ENCODE data around the gene ABCG8.

The ABCG8 gene

GRCh38 chr2:43838560-43839267 lies at the start of gene ABCG8, which contains the start of gene ABCG5:
ABCG8 (plus strand) TSS chr2:43838971; CDS start chr2:43839054, 83 bp downstream.
ABCG5 (minus strand) TSS chr2:43838839; CDS start chr2:43838679, 160 bp downstream.
- no peak within 1 kb of the TSS for H3K27ac Mint-ChIP-seq
- H3K4me3 Mint-ChIP-seq: no peak within 1 kb of the TSS
- H3K4me1 Mint-ChIP-seq (ENCODE audit: low read depth): no peaks in the 10 kb centered on the region
- no peaks in the 10 kb centered on the region for H3K9me3 Mint-ChIP-seq (ENCODE audit: low read depth)
- H3K27me3 Mint-ChIP-seq: no peaks in the 10 kb centered on the region
- no peaks in the 10 kb centered on the region for H3K36me3 Mint-ChIP-seq

GRCh38 chr2:43790147-43790546 lies 48.6 kb upstream of the ABCG8 start:
- peaks cover 9% of the 10 kb centered on the region for H3K36me3 Mint-ChIP-seq
- H3K4me3 Mint-ChIP-seq: no peak overlapping the region
- H3K27ac Mint-ChIP-seq: no peak overlapping the region
- no peaks in the 10 kb centered on the region for H3K9me3 Mint-ChIP-seq (ENCODE audit: low read depth)
- peaks cover 8% of the 10 kb centered on the region for H3K4me1 Mint-ChIP-seq (ENCODE audit: low read depth)
- H3K27me3 Mint-ChIP-seq: no peaks in the 10 kb centered on the region

GRCh38 chr2:43791035-43791765 lies 47.6 kb upstream of the ABCG8 start:
- no peaks in the 10 kb centered on the region for H3K27me3 Mint-ChIP-seq
- H3K4me1 Mint-ChIP-seq (ENCODE audit: low read depth): peaks cover 8% of the 10 kb centered on the region
- H3K9me3 Mint-ChIP-seq (ENCODE audit: low read depth): no peaks in the 10 kb centered on the region
- H3K36me3 Mint-ChIP-seq: peaks cover 9% of the 10 kb centered on the region
- peak overlapping the region; percentile 50 for H3K27ac Mint-ChIP-seq
- no peak overlapping the region for H3K4me3 Mint-ChIP-seq

GRCh38 chr2:43792653-43793052 lies 46.1 kb upstream of the ABCG8 start:
- Mint-ChIP-seq H3K4me3 (no peak overlapping the region), H3K27me3 (no peaks in the 10 kb centered on the region), H3K4me1 (ENCODE audit: low read depth) (peaks cover 6% of the 10 kb centered on the region), H3K36me3 (peaks cover 11% of the 10 kb centered on the region), H3K9me3 (ENCODE audit: low read depth) (no peaks in the 10 kb centered on the region), H3K27ac (no peak overlapping the region)

GRCh38 chr2:43794956-43795355 lies 43.8 kb upstream of the ABCG8 start:
- Mint-ChIP-seq H3K36me3 (peaks cover 7% of the 10 kb centered on the region), H3K9me3 (ENCODE audit: low read depth) (no peaks in the 10 kb centered on the region), H3K27me3 (no peaks in the 10 kb centered on the region)

GRCh38 chr2:43796206-43796605 lies 42.6 kb upstream of the ABCG8 start:
- Mint-ChIP-seq H3K4me1 (ENCODE audit: low read depth) (no peaks in the 10 kb centered on the region), H3K4me3 (no peak overlapping the region), H3K9me3 (ENCODE audit: low read depth) (no peaks in the 10 kb centered on the region), H3K27me3 (no peaks in the 10 kb centered on the region), H3K36me3 (peaks cover 8% of the 10 kb centered on the region), H3K27ac (no peak overlapping the region)

More at GRCh38 chr2:43794956-43795355, 43.8 kb upstream of the ABCG8 start:
- H3K4me1 Mint-ChIP-seq (ENCODE audit: low read depth): no peaks in the 10 kb centered on the region
- no peak overlapping the region for H3K4me3 Mint-ChIP-seq
- no peak overlapping the region for H3K27ac Mint-ChIP-seq

- no peaks in the 10 kb centered on the region for H3K9me3 Mint-ChIP-seq (ENCODE audit: low read depth)
Measured at GRCh38 chr2:43798300-43798699, 40.5 kb upstream of the ABCG8 start.

GRCh38 chr2:43800894-43801293 lies 37.9 kb upstream of the ABCG8 start:
- H3K27me3 Mint-ChIP-seq: no peaks in the 10 kb centered on the region
- H3K9me3 Mint-ChIP-seq (ENCODE audit: low read depth): no peaks in the 10 kb centered on the region
- no peak overlapping the region for H3K27ac Mint-ChIP-seq
- no peak overlapping the region for H3K4me3 Mint-ChIP-seq
- H3K36me3 Mint-ChIP-seq: peaks cover 16% of the 10 kb centered on the region
- no peaks in the 10 kb centered on the region for H3K4me1 Mint-ChIP-seq (ENCODE audit: low read depth)

More at GRCh38 chr2:43798300-43798699, 40.5 kb upstream of the ABCG8 start:
- Mint-ChIP-seq H3K27me3 (no peaks in the 10 kb centered on the region), H3K36me3 (peaks cover 10% of the 10 kb centered on the region), H3K4me3 (no peak overlapping the region), H3K27ac (no peak overlapping the region), H3K4me1 (ENCODE audit: low read depth) (no peaks in the 10 kb centered on the region)

GRCh38 chr2:43802135-43802534 lies 36.6 kb upstream of the ABCG8 start:
- Mint-ChIP-seq H3K27me3 (no peaks in the 10 kb centered on the region), H3K4me1 (ENCODE audit: low read depth) (no peaks in the 10 kb centered on the region), H3K36me3 (peaks cover 14% of the 10 kb centered on the region), H3K4me3 (no peak overlapping the region), H3K27ac (no peak overlapping the region), H3K9me3 (ENCODE audit: low read depth) (no peaks in the 10 kb centered on the region)

GRCh38 chr2:43803113-43803512 lies 35.7 kb upstream of the ABCG8 start:
- Mint-ChIP-seq H3K27me3 (no peaks in the 10 kb centered on the region), H3K4me3 (no peak overlapping the region), H3K9me3 (ENCODE audit: low read depth) (no peaks in the 10 kb centered on the region), H3K27ac (no peak overlapping the region), H3K36me3 (peaks cover 14% of the 10 kb centered on the region), H3K4me1 (ENCODE audit: low read depth) (no peaks in the 10 kb centered on the region)

GRCh38 chr2:43806719-43807031 lies 32.1 kb upstream of the ABCG8 start:
- no peak overlapping the region for H3K4me3 Mint-ChIP-seq
- H3K4me1 Mint-ChIP-seq (ENCODE audit: low read depth): no peaks in the 10 kb centered on the region
- peaks cover 13% of the 10 kb centered on the region for H3K36me3 Mint-ChIP-seq
- H3K27me3 Mint-ChIP-seq: no peaks in the 10 kb centered on the region
- no peaks in the 10 kb centered on the region for H3K9me3 Mint-ChIP-seq (ENCODE audit: low read depth)
- H3K27ac Mint-ChIP-seq: no peak overlapping the region

GRCh38 chr2:43810452-43810851 lies 28.3 kb upstream of the ABCG8 start:
- H3K36me3 Mint-ChIP-seq: peaks cover 6% of the 10 kb centered on the region
- no peak overlapping the region for H3K4me3 Mint-ChIP-seq
- no peak overlapping the region for H3K27ac Mint-ChIP-seq
- H3K9me3 Mint-ChIP-seq (ENCODE audit: low read depth): peaks cover under 1% of the 10 kb centered on the region
- H3K4me1 Mint-ChIP-seq (ENCODE audit: low read depth): no peaks in the 10 kb centered on the region
- no peaks in the 10 kb centered on the region for H3K27me3 Mint-ChIP-seq

- Mint-ChIP-seq H3K4me3 (no peak overlapping the region), H3K27me3 (no peaks in the 10 kb centered on the region), H3K9me3 (ENCODE audit: low read depth) (peaks cover 3% of the 10 kb centered on the region), H3K4me1 (ENCODE audit: low read depth) (no peaks in the 10 kb centered on the region), H3K36me3 (peaks cover 5% of the 10 kb centered on the region), H3K27ac (no peak overlapping the region)
Measured at GRCh38 chr2:43810888-43811287, 27.9 kb upstream of the ABCG8 start.

GRCh38 chr2:43812006-43812405 lies 26.8 kb upstream of the ABCG8 start:
- no peaks in the 10 kb centered on the region for H3K27me3 Mint-ChIP-seq
- H3K4me3 Mint-ChIP-seq: no peak overlapping the region
- H3K9me3 Mint-ChIP-seq (ENCODE audit: low read depth): peaks cover 3% of the 10 kb centered on the region
- peaks cover 5% of the 10 kb centered on the region for H3K36me3 Mint-ChIP-seq
- H3K27ac Mint-ChIP-seq: no peak overlapping the region
- H3K4me1 Mint-ChIP-seq (ENCODE audit: low read depth): no peaks in the 10 kb centered on the region

GRCh38 chr2:43812947-43813346 lies 25.8 kb upstream of the ABCG8 start:
- peaks cover 3% of the 10 kb centered on the region for H3K9me3 Mint-ChIP-seq (ENCODE audit: low read depth)
- H3K27ac Mint-ChIP-seq: no peak overlapping the region
- H3K36me3 Mint-ChIP-seq: peaks cover 5% of the 10 kb centered on the region
- H3K4me3 Mint-ChIP-seq: no peak overlapping the region
- H3K4me1 Mint-ChIP-seq (ENCODE audit: low read depth): no peaks in the 10 kb centered on the region
- no peaks in the 10 kb centered on the region for H3K27me3 Mint-ChIP-seq

Data from activated naive CD8-positive, alpha-beta T cell (primary cell).